Ascending aorta (tissue), 2 donors: Measurements from ENCODE around the gene ANKRD11. TPM values are rescaled to one million over a fixed set of nuclear protein-coding genes. Genes with fewer than 3 reads are reported as not detected.

ENCODE experiments used
- DNase-seq, 2 donors: peaks; one replicate each; pipeline ENCODE4 v3.0.0-alpha.2; 2019; ENCODE audit warnings: low spot score in 2 of 2
- H3K27ac ChIP-seq, 2 donors: fragments of 200-600 bp; sonication (generic); one replicate each; pipeline ENCODE4 v1.5.1; 2016 to 2017; ENCODE audit warnings: mild to moderate bottlenecking in 1 of 2
- H3K27me3 ChIP-seq: fragments of 200-600 bp; sonication (generic); one replicate; pipeline ENCODE4 v1.5.1; 2017
- H3K36me3 ChIP-seq, 2 donors: fragments of 200-600 bp; sonication (generic); one replicate each; pipeline ENCODE4 v1.5.1; 2016
- H3K4me1 ChIP-seq, 2 donors: fragments of 200-600 bp; sonication (generic); one replicate each; pipeline ENCODE4 v1.5.1; 2016 to 2017; ENCODE audit warnings: mild to moderate bottlenecking in 1 of 2
- H3K4me3 ChIP-seq, 2 donors: fragments of 200-600 bp; sonication (generic); one replicate each; pipeline ENCODE4 v1.5.1; 2016 to 2017; ENCODE audit warnings: mild to moderate bottlenecking in 1 of 2
- H3K9me3 ChIP-seq, 2 donors: fragments of 200-600 bp; sonication (generic); one replicate each; pipeline ENCODE4 v1.5.1; 2016
- intact Hi-C: fragments of 100-400 bp; cut with DNase I; formaldehyde crosslinking; loops from one replicate; pipeline ENCODE4 v1.15.1; 2023
- total RNA-seq: library from RNA; depleted of rRNA; stranded (reverse); fragments of >200 nt; gene quantifications from one replicate; pipeline ENCODE4 v1.1.0, GENCODE V29; 2016
- TF ChIP-seq, protein P1 (sequence below), 3 experiments: fragments of 200-600 bp in 2 of 3; fragments of 450-650 bp in 1 of 3; sonication (generic) in 2 of 3; IDR thresholded peaks; one replicate each; pipeline ENCODE4 v1.5.1; 2016 to 2019; ENCODE audit warnings: antibody characterized with exemption in 3 of 3, mild to moderate bottlenecking in 1 of 3, moderate library complexity in 1 of 3

The ANKRD11 gene
- total RNA-seq, 1 donor from 2014 or later: 124 TPM

DNA sequence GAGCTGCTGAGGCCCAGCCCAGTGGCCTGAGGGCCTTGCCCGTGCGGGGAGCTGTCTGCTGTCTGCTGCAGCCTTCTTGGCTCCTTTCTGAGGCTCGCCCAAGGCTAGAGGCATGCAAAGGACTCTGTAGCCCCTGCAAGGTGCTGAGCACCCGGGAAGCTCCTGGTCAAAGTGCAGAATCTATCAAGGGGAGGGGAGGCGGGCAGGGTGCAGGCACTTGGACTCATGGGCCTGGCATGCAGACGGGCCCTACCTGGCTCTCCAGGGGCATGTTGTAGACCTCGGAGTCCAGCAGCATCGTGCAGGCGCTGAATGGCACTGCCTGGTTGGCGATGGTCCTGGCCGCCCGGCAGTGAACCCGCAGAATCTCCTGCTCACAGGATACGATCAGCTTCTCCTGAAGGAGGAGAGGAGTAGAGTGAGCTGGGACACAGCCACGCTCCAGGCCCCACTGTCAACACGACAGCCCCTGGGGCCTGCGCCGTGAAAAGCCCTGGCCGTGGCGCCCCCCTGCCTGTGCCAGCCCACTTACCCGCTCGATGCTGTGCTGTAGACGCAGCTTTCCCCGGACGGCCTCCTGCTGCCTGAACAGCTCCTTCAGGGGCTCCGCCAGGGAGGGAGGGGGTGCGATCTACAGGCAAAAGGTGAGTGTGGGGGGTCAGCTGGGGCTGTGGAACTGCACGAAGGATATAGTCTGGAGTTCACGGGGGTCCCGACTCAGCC, 215.6 kb downstream of the ANKRD11 start:
- peaks cover 62 to 93% of the 10 kb centered on the region in 2 donors for H3K36me3 ChIP-seq
- H3K4me3 ChIP-seq: no peak overlapping the region
- no peak overlapping the region for H3K27ac ChIP-seq
- H3K4me1 ChIP-seq: no peaks in the 10 kb centered on the region
- H3K27me3 ChIP-seq: no peaks in the 10 kb centered on the region
- intact Hi-C loops: no loop called here
- DNase-seq: no peak
- H3K9me3 ChIP-seq: no peaks in the 10 kb centered on the region
- TF ChIP-seq, protein P1, sequence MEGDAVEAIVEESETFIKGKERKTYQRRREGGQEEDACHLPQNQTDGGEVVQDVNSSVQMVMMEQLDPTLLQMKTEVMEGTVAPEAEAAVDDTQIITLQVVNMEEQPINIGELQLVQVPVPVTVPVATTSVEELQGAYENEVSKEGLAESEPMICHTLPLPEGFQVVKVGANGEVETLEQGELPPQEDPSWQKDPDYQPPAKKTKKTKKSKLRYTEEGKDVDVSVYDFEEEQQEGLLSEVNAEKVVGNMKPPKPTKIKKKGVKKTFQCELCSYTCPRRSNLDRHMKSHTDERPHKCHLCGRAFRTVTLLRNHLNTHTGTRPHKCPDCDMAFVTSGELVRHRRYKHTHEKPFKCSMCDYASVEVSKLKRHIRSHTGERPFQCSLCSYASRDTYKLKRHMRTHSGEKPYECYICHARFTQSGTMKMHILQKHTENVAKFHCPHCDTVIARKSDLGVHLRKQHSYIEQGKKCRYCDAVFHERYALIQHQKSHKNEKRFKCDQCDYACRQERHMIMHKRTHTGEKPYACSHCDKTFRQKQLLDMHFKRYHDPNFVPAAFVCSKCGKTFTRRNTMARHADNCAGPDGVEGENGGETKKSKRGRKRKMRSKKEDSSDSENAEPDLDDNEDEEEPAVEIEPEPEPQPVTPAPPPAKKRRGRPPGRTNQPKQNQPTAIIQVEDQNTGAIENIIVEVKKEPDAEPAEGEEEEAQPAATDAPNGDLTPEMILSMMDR (IDR thresholded peaks at IDR 0.05): no peak

DNA sequence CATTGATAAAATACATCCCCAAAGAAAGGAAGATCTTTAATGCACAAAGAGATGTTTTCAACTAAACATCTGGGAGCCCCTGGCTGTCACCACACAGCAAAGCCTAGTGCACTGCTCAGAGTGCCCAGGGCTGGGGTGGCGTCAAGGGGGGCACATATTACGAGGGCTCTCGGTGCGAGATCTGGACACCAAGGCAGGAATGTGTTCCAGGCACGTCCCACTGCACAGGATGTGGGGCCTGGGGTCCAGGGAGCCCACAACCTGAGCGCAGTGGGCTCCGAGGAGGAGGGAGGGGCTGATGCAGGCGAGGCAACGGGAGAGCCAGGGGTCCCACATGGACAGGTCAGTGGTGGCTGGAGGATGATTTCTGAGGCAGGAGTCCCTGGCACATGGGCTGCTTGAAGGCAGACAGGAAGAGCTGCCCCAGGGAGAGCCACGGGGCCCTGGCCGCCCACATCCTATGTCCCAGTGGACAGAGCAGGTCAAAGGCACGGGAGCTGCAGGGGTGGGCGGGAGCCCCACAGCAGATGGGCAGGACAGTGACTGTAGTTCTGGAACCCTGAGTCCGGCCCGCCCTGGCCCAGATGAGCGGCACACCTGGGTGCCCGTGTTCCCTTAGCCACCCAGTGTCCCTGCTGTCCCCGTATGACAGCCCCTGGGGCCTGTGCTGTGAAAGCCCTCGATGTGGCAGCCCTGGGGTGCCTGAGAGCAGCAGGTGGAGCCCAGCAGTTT, 216.5 kb downstream of the ANKRD11 start:
- Histone ChIP-seq H3K27ac (no peak overlapping the region), H3K36me3 (peaks cover 62 to 99% of the 10 kb centered on the region in 2 donors), H3K27me3 (no peaks in the 10 kb centered on the region), H3K4me3 (no peak overlapping the region), H3K4me1 (no peaks in the 10 kb centered on the region), H3K9me3 (no peaks in the 10 kb centered on the region)
- DNase-seq: no peak
- intact Hi-C loops: no loop called here
- TF ChIP-seq, protein P1 (IDR thresholded peaks at IDR 0.05): no peak

DNA sequence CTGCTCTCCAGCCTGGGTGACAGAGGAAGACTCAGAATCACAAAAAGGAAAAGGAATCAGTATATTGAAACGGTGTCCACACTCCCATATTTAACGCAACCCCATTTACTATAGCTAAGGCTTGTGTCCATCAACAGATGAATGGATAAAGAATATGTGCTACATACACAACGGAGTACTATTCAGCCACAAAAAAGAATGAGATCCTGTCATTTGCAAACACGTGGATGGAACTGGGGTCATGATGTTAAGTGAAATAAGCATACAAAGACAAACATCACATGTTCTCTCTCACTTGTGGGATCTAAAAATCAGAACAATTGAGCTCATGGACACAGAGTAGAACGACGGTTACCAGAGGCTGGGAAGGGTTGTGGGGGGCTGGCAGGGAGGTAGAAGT, 217.7 kb downstream of the ANKRD11 start:
- H3K27ac ChIP-seq: no peak overlapping the region
- intact Hi-C loops: no loop called here
- TF ChIP-seq, protein P1 (IDR thresholded peaks at IDR 0.05): no peak
- no peaks in the 10 kb centered on the region for H3K4me1 ChIP-seq
- H3K27me3 ChIP-seq: no peaks in the 10 kb centered on the region
- H3K4me3 ChIP-seq: no peak overlapping the region
- no peak for DNase-seq
- no peaks in the 10 kb centered on the region for H3K9me3 ChIP-seq
- H3K36me3 ChIP-seq: peaks cover 54 to 91% of the 10 kb centered on the region in 2 donors

DNA sequence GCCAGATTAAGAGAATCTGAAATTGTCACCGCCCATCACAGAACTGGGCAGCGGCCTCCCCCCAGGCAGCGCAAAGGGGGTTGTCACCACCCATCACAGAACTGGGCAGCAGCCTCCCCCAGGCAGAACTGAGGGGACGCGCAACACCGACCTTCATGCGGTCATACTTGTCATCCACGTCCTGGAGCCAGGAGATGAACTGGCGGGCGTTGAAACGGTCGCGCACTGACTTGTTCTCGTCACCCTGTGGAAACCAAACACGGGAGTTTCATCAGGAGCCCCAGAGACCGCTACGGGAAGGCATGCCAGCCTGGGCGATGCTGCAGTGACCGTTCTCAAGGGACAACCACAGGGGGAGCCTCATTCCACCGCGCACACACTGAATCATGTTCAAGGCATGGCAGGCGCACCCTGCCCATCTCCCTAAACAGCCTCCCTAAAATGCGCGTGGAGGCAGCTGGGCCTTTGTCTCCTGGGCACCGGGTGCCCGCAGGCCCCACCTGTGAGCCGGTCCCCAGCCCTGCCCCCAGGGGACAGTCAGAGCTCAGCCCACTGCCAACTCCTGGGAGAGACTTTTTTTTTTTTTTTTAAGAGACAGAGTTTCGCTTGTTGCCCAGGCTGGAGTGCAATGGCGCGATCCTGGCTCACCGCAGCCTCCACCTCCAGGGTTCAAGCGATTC, 219.6 kb downstream of the ANKRD11 start:
- Histone ChIP-seq H3K36me3 (peaks cover 59 to 90% of the 10 kb centered on the region in 2 donors), H3K9me3 (no peaks in the 10 kb centered on the region), H3K4me3 (no peak overlapping the region), H3K27ac (no peak overlapping the region), H3K4me1 (no peaks in the 10 kb centered on the region), H3K27me3 (no peaks in the 10 kb centered on the region)
- DNase-seq: no peak
- intact Hi-C loops: no loop called here
- TF ChIP-seq, protein P1 (IDR thresholded peaks at IDR 0.05): no peak

GRCh38 chr16:89269805-89270665, 220.3 kb downstream of the ANKRD11 start:
- Histone ChIP-seq H3K9me3 (no peaks in the 10 kb centered on the region), H3K27ac (no peak overlapping the region), H3K4me1 (no peaks in the 10 kb centered on the region), H3K4me3 (no peak overlapping the region), H3K36me3 (peaks cover 61 to 90% of the 10 kb centered on the region in 2 donors), H3K27me3 (no peaks in the 10 kb centered on the region)
- intact Hi-C loops: no loop called here
- TF ChIP-seq, protein P1 (IDR thresholded peaks at IDR 0.05): no peak
- DNase-seq: no peak
